AG09309 (cell line): ENCODE data around the gene ZNF423.

Experiments used
- DNase-seq: peaks from one replicate; pipeline ENCODE4 v3.0.0-alpha.2; 2010; ENCODE audit warnings: low read depth
- H3K4me3 ChIP-seq: 2 replicates; pipeline ENCODE4 v1.5.1; 2011; ENCODE audit warnings: mild to moderate bottlenecking, low read depth, low read length, moderate library complexity; ENCODE audit not compliant: control insufficient read depth
- TF ChIP-seq, protein P1 (sequence below): IDR thresholded peaks from 2 replicates; pipeline ENCODE4 v1.5.1; 2011; ENCODE audit warnings: mild to moderate bottlenecking, low read depth, low read length, inconsistent platforms; ENCODE audit not compliant: insufficient read depth, control insufficient read depth; ENCODE audit errors: missing control alignments

The ZNF423 gene

DNA sequence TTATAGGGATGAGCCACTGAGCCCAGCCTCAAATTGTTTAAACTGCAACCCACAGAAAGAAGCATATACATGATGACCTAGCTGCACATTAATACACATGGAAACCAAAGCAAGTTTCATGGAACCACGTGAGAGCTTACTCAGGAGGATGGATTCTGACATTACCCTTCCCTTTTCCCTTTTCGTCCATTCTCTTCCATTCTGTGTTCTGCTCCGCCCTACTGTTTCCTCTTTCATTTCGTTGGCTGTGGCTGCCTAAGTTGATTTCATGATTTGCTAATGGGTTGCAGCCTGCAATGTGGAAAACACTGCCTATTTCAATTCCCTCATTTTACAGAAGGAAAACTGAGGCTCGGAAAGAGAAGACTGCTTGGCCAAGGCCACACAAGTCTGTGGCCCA, 305.8 kb downstream of the ZNF423 start:
- TF ChIP-seq, protein P1, sequence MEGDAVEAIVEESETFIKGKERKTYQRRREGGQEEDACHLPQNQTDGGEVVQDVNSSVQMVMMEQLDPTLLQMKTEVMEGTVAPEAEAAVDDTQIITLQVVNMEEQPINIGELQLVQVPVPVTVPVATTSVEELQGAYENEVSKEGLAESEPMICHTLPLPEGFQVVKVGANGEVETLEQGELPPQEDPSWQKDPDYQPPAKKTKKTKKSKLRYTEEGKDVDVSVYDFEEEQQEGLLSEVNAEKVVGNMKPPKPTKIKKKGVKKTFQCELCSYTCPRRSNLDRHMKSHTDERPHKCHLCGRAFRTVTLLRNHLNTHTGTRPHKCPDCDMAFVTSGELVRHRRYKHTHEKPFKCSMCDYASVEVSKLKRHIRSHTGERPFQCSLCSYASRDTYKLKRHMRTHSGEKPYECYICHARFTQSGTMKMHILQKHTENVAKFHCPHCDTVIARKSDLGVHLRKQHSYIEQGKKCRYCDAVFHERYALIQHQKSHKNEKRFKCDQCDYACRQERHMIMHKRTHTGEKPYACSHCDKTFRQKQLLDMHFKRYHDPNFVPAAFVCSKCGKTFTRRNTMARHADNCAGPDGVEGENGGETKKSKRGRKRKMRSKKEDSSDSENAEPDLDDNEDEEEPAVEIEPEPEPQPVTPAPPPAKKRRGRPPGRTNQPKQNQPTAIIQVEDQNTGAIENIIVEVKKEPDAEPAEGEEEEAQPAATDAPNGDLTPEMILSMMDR, result no peak
- H3K4me3 ChIP-seq, result no peak overlapping the region
- no peak for DNase-seq

DNA sequence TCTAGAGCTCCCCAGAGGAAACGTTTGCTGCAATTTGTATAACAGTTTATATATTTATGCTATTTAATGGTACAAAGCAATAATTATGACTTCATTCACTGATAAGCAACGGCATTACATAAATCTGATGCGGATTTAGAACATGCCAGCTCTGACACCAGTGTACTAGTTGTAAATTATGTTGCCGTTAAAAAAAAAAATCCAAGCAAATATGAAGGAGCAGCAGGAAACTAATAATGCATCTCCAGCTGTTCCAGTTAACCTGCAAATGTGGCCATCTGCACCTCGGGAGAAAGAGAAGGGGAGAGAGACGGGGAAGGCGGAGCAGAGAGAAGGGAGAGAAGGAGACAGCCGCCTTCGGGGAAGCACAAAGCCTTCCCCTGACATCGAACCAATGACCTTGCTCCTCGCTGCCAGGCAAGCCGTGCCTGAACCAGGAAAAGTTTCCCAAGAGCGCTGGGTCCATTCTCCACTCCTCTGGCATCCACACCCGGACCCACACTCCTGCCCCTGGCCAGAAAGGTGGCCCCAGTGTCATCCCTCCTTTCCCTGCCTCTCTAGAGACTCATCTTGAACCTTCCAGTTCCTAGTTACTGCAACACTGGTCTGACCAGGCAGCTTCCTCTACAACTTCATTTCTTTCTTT, 307.5 kb downstream of the ZNF423 start:
- TF ChIP-seq, protein P1, result no peak
- DNase-seq, result no peak

DNA sequence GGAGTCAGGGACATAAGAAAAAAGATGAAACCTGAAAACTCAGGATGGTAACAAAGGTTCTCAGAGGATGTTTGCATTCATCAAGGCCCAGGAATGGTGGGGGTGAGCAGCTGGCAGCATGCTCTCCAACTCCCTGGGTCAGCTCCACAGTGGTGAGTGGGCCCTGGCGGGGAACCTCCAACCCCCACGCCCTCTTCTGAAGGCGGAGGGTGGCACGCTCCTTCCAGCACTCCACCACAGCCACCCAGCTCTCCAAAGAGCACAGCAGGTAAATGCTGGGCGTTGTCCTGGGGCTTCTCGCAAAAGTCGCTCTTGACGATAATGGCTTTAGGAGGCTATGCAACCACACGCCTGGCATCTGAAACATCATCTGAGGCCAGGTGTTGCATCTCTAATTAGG, 308.5 kb downstream of the ZNF423 start:
- TF ChIP-seq, protein P1, result no peak
- no peak for DNase-seq
- no peak overlapping the region for H3K4me3 ChIP-seq

More for the DNA sequence above, 307.5 kb downstream of the ZNF423 start:
- no peak overlapping the region for H3K4me3 ChIP-seq

DNA sequence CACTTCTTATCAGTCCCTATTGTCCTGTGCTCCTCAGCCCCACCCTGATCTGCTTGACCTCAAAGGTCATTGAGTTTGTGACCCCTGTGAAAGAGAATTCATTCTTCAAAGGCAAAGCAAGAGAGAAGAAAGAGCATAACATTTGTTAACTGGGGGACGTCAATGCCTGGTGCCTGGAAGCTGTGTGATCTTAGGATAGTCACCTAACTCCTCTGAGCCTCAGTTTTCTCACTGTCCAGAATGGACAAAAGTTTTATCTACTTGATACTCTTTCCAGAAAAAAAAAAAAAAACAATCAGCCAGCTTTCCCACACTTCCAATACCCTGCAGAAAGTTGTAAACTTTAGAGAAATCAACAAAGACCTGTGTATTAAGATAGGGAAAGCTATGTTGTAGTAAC, 309.2 kb downstream of the ZNF423 start:
- TF ChIP-seq, protein P1, result no peak
- DNase-seq, result no peak
- no peak overlapping the region for H3K4me3 ChIP-seq

DNA sequence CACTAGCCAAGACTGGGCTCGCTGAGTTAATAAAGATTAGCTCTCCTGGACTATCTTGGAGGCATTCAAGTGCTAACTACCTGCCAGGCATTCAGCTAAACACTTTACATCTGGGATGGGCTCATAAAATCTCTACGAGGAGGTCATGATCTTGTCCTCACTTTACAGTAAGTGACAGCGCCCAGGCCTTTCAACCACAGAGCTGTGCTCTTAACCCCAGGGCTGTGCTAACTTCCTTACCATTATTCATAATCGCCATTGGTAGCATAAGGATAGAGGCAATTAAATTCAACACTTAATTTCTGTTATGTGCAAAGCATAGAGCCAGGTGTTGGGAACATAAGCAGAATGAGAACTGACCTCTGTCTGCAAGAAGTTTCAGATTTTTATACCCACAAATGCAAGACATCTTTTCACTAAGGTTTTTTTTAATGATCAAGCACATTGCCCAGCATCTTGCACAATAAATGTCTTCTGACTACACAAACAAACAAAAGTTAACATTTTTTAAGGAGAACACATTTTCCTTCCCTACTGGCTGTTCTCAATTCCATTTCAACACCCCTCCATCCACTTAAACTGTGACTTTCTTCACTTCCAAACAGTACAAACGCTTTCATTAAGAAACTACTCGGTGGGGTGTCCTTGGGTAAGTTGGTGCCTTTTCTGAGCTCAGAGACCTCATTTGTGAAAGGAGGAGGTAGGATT, 310.0 kb downstream of the ZNF423 start:
- no peak overlapping the region for H3K4me3 ChIP-seq
- DNase-seq, result no peak
- TF ChIP-seq, protein P1, result no peak

DNA sequence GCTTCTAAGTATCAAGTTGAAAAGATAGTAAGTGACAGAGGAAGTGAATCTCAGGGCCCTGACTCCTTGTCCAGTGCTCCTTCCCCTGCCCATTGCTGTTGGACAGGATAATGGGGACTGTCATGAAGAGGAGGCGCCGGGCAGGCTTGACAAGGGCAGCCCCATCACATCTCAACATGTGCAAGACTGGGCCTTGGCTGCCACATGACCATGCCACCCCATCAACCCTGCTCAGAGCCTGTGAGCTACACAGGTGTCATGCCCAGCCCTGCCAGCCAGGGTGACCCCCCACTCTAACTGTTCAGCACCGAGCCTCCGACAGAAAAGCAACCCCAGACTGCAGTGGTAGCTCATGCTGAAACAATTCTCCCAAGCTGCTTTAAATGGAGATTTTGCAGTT, 310.7 kb downstream of the ZNF423 start:
- TF ChIP-seq, protein P1, result no peak
- no peak for DNase-seq

More for the DNA sequence above, 310.7 kb downstream of the ZNF423 start:
- no peak overlapping the region for H3K4me3 ChIP-seq
